Adrenal gland (tissue), 5 donors: ENCODE results near the gene ARHGAP6.

Source experiments
- POLR2A ChIP-seq, 2 donors: fragments of 450-650 bp; IDR thresholded peaks; one replicate each; pipeline ENCODE4 v1.6.1; 2017; ENCODE audit warnings: antibody characterized with exemption in 2 of 2, mild to moderate bottlenecking in 2 of 2, moderate library complexity in 1 of 2
- TF ChIP-seq, protein P1 (sequence below), 6 experiments: fragments of 450-650 bp in 4 of 6; fragments of 200-600 bp in 2 of 6; sonication (generic) in 1 of 6; IDR thresholded peaks; 1 replicate in 5 of 6; 2 replicates in 1 of 6; pipeline versions ENCODE4 v1.5.1 to v1.8.0; 2016 to 2021; ENCODE audit warnings: antibody characterized with exemption in 6 of 6, mild to moderate bottlenecking in 2 of 6, moderate library complexity in 1 of 6
- donor health status: DM: no; HTN: no; CAD: no.

DNA sequence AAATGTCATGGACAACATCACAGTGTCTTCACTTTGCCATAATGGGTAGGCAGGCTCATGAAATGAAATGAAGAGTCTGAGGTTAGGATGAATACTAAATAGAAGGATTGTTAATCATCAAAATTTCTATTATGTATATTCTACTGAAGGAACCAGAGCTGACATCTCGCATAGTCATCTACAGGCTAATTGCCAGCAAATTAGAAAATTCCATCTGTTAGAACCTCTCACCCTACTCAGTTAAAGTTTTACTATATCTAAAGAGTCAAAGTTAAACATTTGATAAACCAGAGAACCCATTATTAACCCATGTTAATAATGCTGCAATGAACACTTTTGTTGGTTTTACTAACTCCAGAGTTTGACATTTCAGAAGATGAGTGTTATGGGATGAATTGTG lies 114.6 kb downstream of the ARHGAP6 start:
- TF ChIP-seq POLR2A (IDR thresholded peaks at IDR 0.05): no peak
- TF ChIP-seq, protein P1, sequence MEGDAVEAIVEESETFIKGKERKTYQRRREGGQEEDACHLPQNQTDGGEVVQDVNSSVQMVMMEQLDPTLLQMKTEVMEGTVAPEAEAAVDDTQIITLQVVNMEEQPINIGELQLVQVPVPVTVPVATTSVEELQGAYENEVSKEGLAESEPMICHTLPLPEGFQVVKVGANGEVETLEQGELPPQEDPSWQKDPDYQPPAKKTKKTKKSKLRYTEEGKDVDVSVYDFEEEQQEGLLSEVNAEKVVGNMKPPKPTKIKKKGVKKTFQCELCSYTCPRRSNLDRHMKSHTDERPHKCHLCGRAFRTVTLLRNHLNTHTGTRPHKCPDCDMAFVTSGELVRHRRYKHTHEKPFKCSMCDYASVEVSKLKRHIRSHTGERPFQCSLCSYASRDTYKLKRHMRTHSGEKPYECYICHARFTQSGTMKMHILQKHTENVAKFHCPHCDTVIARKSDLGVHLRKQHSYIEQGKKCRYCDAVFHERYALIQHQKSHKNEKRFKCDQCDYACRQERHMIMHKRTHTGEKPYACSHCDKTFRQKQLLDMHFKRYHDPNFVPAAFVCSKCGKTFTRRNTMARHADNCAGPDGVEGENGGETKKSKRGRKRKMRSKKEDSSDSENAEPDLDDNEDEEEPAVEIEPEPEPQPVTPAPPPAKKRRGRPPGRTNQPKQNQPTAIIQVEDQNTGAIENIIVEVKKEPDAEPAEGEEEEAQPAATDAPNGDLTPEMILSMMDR (IDR thresholded peaks at IDR 0.05): no peak
